ENCODE data around the gene RABL3. TPM values are rescaled to one million over a fixed set of nuclear protein-coding genes. Genes with fewer than 3 reads are reported as not detected.
"Not testable (repeated sequence)": the region's sequence is repeated elsewhere in the genome, so short reads cannot be mapped to it uniquely, and the experiment has no call there.

Gene RABL3
- total RNA-seq, 1 experiment from 2014 or later = 13.9 TPM

DNA sequence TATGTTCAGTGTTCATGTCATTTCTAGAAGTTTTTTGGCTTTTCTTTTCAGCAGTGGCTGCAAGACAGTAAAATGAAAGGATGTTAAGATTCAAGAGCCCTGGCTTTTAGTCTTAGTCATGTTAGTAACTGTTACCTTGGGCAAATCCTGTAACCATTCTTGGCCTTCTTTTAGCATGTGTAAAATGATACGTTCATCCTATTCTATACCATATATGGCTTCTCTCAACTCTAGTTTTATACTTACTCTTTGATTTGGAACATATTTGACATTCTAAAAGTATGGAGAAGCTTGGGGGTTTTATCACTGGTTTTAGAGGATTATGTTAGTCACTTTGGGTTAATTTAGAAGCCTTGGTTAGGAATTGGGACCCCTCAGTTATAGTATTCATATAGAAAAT is 20.3 kb upstream of the RABL3 start:
- no peaks in the 10 kb centered on the region for H3K36me3 ChIP-seq (ENCODE audit: control insufficient read depth, insufficient read depth, low read length)
- Mint-ChIP-seq H3K27ac (ENCODE audit: unreplicated experiment) (no peak overlapping the region), H3K36me3 (ENCODE audit: insufficient read depth, unreplicated experiment) (peaks cover 2% of the 10 kb centered on the region), H3K9me3 (ENCODE audit: unreplicated experiment) (no peaks in the 10 kb centered on the region), H3K4me3 (ENCODE audit: unreplicated experiment) (no peak overlapping the region), H3K27me3 (ENCODE audit: insufficient read depth, unreplicated experiment) (no peaks in the 10 kb centered on the region), H3K4me1 (ENCODE audit: low read depth, unreplicated experiment) (peaks cover 6% of the 10 kb centered on the region)
- H3K4me3 ChIP-seq (ENCODE audit: low read depth, low read length) = no peak overlapping the region
- peaks cover 6% of the 10 kb centered on the region; the same call in 1 of the 2 replicates for H3K4me1 ChIP-seq
- ChIA-PET CTCF (no interaction called here), POLR2A (no interaction called here)
- BruUV-seq (replicated peaks) = no TSS peak
- TF ChIP-seq, protein P1, sequence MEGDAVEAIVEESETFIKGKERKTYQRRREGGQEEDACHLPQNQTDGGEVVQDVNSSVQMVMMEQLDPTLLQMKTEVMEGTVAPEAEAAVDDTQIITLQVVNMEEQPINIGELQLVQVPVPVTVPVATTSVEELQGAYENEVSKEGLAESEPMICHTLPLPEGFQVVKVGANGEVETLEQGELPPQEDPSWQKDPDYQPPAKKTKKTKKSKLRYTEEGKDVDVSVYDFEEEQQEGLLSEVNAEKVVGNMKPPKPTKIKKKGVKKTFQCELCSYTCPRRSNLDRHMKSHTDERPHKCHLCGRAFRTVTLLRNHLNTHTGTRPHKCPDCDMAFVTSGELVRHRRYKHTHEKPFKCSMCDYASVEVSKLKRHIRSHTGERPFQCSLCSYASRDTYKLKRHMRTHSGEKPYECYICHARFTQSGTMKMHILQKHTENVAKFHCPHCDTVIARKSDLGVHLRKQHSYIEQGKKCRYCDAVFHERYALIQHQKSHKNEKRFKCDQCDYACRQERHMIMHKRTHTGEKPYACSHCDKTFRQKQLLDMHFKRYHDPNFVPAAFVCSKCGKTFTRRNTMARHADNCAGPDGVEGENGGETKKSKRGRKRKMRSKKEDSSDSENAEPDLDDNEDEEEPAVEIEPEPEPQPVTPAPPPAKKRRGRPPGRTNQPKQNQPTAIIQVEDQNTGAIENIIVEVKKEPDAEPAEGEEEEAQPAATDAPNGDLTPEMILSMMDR (IDR thresholded peaks at IDR 0.05; ENCODE audit: insufficient read depth in 1 of 2, low read depth in 1 of 2, low read length in 1 of 2, severe bottlenecking in 1 of 2, unreplicated experiment in 1 of 2) = no peak
- no peak for DNase-seq
- H3K27me3 ChIP-seq (replicated peaks; ENCODE audit: control insufficient read depth, insufficient read depth, low read length) = no peaks in the 10 kb centered on the region
- intact Hi-C loops (cut with micrococcal nuclease; ENCODE audit: unreplicated experiment) = no loop called here
- H3K9me3 ChIP-seq = no peaks in the 10 kb centered on the region

- POLR2A ChIA-PET; H3K27ac Mint-ChIP-seq (ENCODE audit: unreplicated experiment); H3K27me3 ChIP-seq (replicated peaks; ENCODE audit: control insufficient read depth, insufficient read depth, low read length); H3K4me1 Mint-ChIP-seq (ENCODE audit: low read depth, unreplicated experiment); H3K4me3 ChIP-seq (ENCODE audit: low read depth, low read length); H3K9me3 Mint-ChIP-seq (ENCODE audit: unreplicated experiment); CTCF ChIA-PET; H3K9me3 ChIP-seq; H3K36me3 Mint-ChIP-seq (ENCODE audit: insufficient read depth, unreplicated experiment); H3K4me3 Mint-ChIP-seq (ENCODE audit: unreplicated experiment); DNase-seq; H3K27me3 Mint-ChIP-seq (ENCODE audit: insufficient read depth, unreplicated experiment); H3K36me3 ChIP-seq (ENCODE audit: control insufficient read depth, insufficient read depth, low read length); intact Hi-C loops (cut with micrococcal nuclease; ENCODE audit: unreplicated experiment); H3K4me1 ChIP-seq; BruUV-seq (replicated peaks): not testable (repeated sequence)
Observed at GRCh38 chr3:120758551-120758950, 16.2 kb upstream of the RABL3 start.

- CTCF ChIA-PET = no interaction called here
- peaks cover 21% of the 10 kb centered on the region for H3K36me3 Mint-ChIP-seq (ENCODE audit: insufficient read depth, unreplicated experiment)
- H3K9me3 Mint-ChIP-seq (ENCODE audit: unreplicated experiment) = no peaks in the 10 kb centered on the region
- no peak for DNase-seq
- Histone ChIP-seq H3K4me3 (ENCODE audit: low read depth, low read length) (no peak overlapping the region), H3K4me1 (no peaks in the 10 kb centered on the region), H3K36me3 (ENCODE audit: control insufficient read depth, insufficient read depth, low read length) (no peaks in the 10 kb centered on the region), H3K27me3 (replicated peaks; ENCODE audit: control insufficient read depth, insufficient read depth, low read length) (no peaks in the 10 kb centered on the region), H3K9me3 (no peaks in the 10 kb centered on the region)
- H3K4me1 Mint-ChIP-seq (ENCODE audit: low read depth, unreplicated experiment) = no peaks in the 10 kb centered on the region
- H3K27me3 Mint-ChIP-seq (ENCODE audit: insufficient read depth, unreplicated experiment) = no peaks in the 10 kb centered on the region
- no peak overlapping the region for H3K27ac Mint-ChIP-seq (ENCODE audit: unreplicated experiment)
- TF ChIP-seq, protein P1 (IDR thresholded peaks at IDR 0.05; ENCODE audit: insufficient read depth in 1 of 2, low read depth in 1 of 2, low read length in 1 of 2, severe bottlenecking in 1 of 2, unreplicated experiment in 1 of 2) = no peak
- intact Hi-C loops (cut with micrococcal nuclease; ENCODE audit: unreplicated experiment) = no loop called here
- POLR2A ChIA-PET = no interaction called here
- BruUV-seq (replicated peaks) = no TSS peak
- H3K4me3 Mint-ChIP-seq (ENCODE audit: unreplicated experiment) = no peak overlapping the region
Observed at GRCh38 chr3:120756061-120756460, 13.7 kb upstream of the RABL3 start.

GRCh38 chr3:120753810-120754209 is 11.5 kb upstream of the RABL3 start:
- Mint-ChIP-seq H3K36me3 (ENCODE audit: insufficient read depth, unreplicated experiment) (peaks cover 21% of the 10 kb centered on the region), H3K4me3 (ENCODE audit: unreplicated experiment) (no peak overlapping the region)
- intact Hi-C loops (cut with micrococcal nuclease; ENCODE audit: unreplicated experiment) = no loop called here

More at GRCh38 chr3:120753810-120754209, 11.5 kb upstream of the RABL3 start:
- Mint-ChIP-seq H3K4me1 (ENCODE audit: low read depth, unreplicated experiment) (no peaks in the 10 kb centered on the region), H3K27ac (ENCODE audit: unreplicated experiment) (no peak overlapping the region), H3K9me3 (ENCODE audit: unreplicated experiment) (no peaks in the 10 kb centered on the region), H3K27me3 (ENCODE audit: insufficient read depth, unreplicated experiment) (no peaks in the 10 kb centered on the region)
- no peaks in the 10 kb centered on the region for H3K36me3 ChIP-seq (ENCODE audit: control insufficient read depth, insufficient read depth, low read length)
- no peaks in the 10 kb centered on the region for H3K9me3 ChIP-seq
- CTCF ChIA-PET = no interaction called here
- no peak for DNase-seq
- POLR2A ChIA-PET = no interaction called here
- no peaks in the 10 kb centered on the region for H3K4me1 ChIP-seq
- H3K27me3 ChIP-seq (replicated peaks; ENCODE audit: control insufficient read depth, insufficient read depth, low read length) = no peaks in the 10 kb centered on the region
- TF ChIP-seq, protein P1 (IDR thresholded peaks at IDR 0.05; ENCODE audit: insufficient read depth in 1 of 2, low read depth in 1 of 2, low read length in 1 of 2, severe bottlenecking in 1 of 2, unreplicated experiment in 1 of 2) = no peak
- no TSS peak for BruUV-seq (replicated peaks)
- H3K4me3 ChIP-seq (ENCODE audit: low read depth, low read length) = no peak overlapping the region
